Psoas muscle (tissue), 8 donors: Measurements from ENCODE around the gene PUM1. TPM values are rescaled to one million over a fixed set of nuclear protein-coding genes. Genes with fewer than 3 reads are reported as not detected.

ENCODE experiments used
- ATAC-seq, 4 donors: fragments of 200-7000 bp; cut with Tn5 transposase; one replicate each; pipeline ENCODE4 v1.9.1; 2020; ENCODE audit warnings: moderate library complexity in 3 of 4, mild to moderate bottlenecking in 2 of 4
- DNase-seq, 2 donors: peaks; one replicate each; pipeline ENCODE4 v3.0.0-alpha.2; 2020
- H3K27ac ChIP-seq: fragments of 200-600 bp; one replicate; pipeline ENCODE4 v1.8.0; 2022
- H3K27me3 ChIP-seq, 3 donors: fragments of 200-600 bp in 1 of 3; one replicate each; pipeline versions ENCODE4 v1.6.1 to v1.8.0; 2013 to 2022; ENCODE audit warnings: low read length in 2 of 3, mild to moderate bottlenecking in 2 of 3, moderate library complexity in 1 of 3; ENCODE audit not compliant: insufficient read depth in 3 of 3
- H3K36me3 ChIP-seq, 2 donors: fragments of 200-600 bp in 1 of 2; one replicate each; pipeline versions ENCODE4 v1.6.1 to v1.8.0; 2013 to 2022; ENCODE audit warnings: low read depth in 1 of 2, mild to moderate bottlenecking in 1 of 2, moderate library complexity in 1 of 2; ENCODE audit not compliant: insufficient read depth in 1 of 2
- H3K4me1 ChIP-seq: fragments of 200-600 bp; one replicate; pipeline ENCODE4 v1.8.0; 2022
- H3K4me3 ChIP-seq: fragments of 200-600 bp; one replicate; pipeline ENCODE4 v1.8.0; 2022; ENCODE audit warnings: mild to moderate bottlenecking
- H3K9me3 ChIP-seq: fragments of 200-600 bp; one replicate; pipeline ENCODE4 v1.8.0; 2022
- WGBS, 3 donors: extraction: QIAGEN DNeasy Blood & Tissue Kit; methylation state at CpG; one replicate each; pipeline versions ENCODE4 v1.1.6 to v1.1.7; 2013; 5-methylcytosine and 5-hydroxymethylcytosine counted together
- intact Hi-C, 2 donors: fragments of 100-400 bp; cut with DNase I; formaldehyde crosslinking; loops; one replicate each; pipeline versions ENCODE4 v1.11.0 to v1.14.2; 2022
- polyA plus RNA-seq, 3 donors: library from polyadenylated mRNA; stranded (reverse); fragments of 200-250 nt; gene quantifications; one replicate each; pipeline ENCODE4 v1.2.3, GENCODE V29; 2013
- total RNA-seq, 4 donors: library from RNA; stranded (reverse); fragmentation: NEBNext Ultra II Directional in 2 of 4; extraction: Animal tissue kit (Norgen Biotek cat#: 25700) in 2 of 4; gene quantifications; one replicate each; pipeline versions ENCODE4 v1.2.1 to v1.2.4, GENCODE V29; 2021 to 2023
- TF ChIP-seq, protein P1 (sequence below): fragments of 200-600 bp; IDR thresholded peaks from one replicate; pipeline ENCODE4 v1.8.0; 2022; ENCODE audit warnings: antibody characterized with exemption
- donor health status: healthy with polysubstance abuse.
- donor health status: DM: no; HTN: no; CAD: no; lungs with moderate emphysema.
- donor health status: Bipolar disorder and iron deficiency.
- donor health status: healthy.
- donor health status: DM: yes; HTN: yes; CAD: no.
- donor health status: DM: no; HTN: no; CAD: no.
- donor health status: DM: no; HTN: no; CAD: no.
- donor health status: DM: yes; HTN: yes; CAD: no.

Gene PUM1
- total and polyA plus RNA-seq, 7 donors, result 16.8 to 93.4 (median 80.0) TPM

GRCh38 chr1:30883389-30884172, 181.9 kb downstream of the PUM1 start:
- no peak for ATAC-seq
- Histone ChIP-seq H3K9me3 (no peaks in the 10 kb centered on the region), H3K4me1 (peaks cover 3% of the 10 kb centered on the region), H3K36me3 (no peaks in the 10 kb centered on the region), H3K27me3 (peaks cover 0 to 6% (median 0%) of the 10 kb centered on the region in 3 donors), H3K4me3 (no peak overlapping the region), H3K27ac (no peak overlapping the region)
- intact Hi-C loops, result no loop called here
- TF ChIP-seq, protein P1, sequence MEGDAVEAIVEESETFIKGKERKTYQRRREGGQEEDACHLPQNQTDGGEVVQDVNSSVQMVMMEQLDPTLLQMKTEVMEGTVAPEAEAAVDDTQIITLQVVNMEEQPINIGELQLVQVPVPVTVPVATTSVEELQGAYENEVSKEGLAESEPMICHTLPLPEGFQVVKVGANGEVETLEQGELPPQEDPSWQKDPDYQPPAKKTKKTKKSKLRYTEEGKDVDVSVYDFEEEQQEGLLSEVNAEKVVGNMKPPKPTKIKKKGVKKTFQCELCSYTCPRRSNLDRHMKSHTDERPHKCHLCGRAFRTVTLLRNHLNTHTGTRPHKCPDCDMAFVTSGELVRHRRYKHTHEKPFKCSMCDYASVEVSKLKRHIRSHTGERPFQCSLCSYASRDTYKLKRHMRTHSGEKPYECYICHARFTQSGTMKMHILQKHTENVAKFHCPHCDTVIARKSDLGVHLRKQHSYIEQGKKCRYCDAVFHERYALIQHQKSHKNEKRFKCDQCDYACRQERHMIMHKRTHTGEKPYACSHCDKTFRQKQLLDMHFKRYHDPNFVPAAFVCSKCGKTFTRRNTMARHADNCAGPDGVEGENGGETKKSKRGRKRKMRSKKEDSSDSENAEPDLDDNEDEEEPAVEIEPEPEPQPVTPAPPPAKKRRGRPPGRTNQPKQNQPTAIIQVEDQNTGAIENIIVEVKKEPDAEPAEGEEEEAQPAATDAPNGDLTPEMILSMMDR, result no peak
- DNase-seq, result no peak
- WGBS, 3 donors, result 55 to 69% (median 63%) methylated on average over 18 of the region's 18 CpGs

DNA sequence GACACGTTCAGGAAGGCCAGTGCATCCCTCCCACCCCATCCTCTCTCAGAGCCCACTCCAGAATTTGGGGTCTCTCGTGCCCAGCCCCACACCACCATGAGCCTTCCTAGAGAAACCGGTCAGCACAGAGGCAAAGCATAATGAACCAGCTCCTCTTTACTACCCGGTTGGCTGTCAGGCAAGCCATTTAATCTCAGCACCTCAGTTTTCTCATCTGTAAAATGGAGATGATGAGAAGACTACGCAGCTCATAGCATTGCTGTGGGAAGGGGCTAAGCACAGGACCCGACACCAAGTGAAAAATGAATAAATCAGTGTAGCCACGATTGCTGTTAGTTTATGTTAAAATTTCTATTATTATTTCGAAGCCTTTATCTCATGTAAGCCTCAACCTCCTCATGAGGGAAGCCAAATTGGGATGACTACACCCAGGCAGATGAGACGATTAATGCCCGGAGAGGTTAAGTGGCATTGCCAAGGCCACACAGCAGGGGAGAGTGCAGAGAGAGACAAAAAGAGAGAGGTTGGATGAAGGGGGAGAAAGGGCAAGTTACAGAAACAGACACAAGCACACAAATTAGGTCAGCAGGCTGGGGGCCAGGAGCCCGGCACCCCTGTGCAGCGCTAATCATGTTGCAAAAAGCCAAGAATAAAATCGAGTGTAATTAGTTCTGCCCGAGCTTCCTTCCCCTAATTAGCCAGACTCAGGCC, 182.7 kb downstream of the PUM1 start:
- H3K4me1 ChIP-seq, result no peaks in the 10 kb centered on the region
- TF ChIP-seq, protein P1, result no peak
- DNase-seq (no peak), ATAC-seq (no peak)
- intact Hi-C loops, result no loop called here
- peaks cover 0 to 6% (median 0%) of the 10 kb centered on the region in 3 donors for H3K27me3 ChIP-seq
- no peak overlapping the region for H3K4me3 ChIP-seq
- H3K27ac ChIP-seq, result no peak overlapping the region
- 73 to 76% (median 75%) methylated on average over 14 of the region's 14 CpGs for WGBS, 3 donors
- no peaks in the 10 kb centered on the region for H3K9me3 ChIP-seq
- H3K36me3 ChIP-seq, result no peaks in the 10 kb centered on the region

Other genes with a start within 250 kb of the PUM1 start
- 10 to 100 TPM in 2 of 4 donors, 1 to 10 TPM in 2; 6.8 to 11.6 (median 10.1) TPM for gene SDC3, start 157.0 kb downstream of the PUM1 start, total RNA-seq
- gene SDC3, start 157.0 kb downstream of the PUM1 start, polyA plus RNA-seq, result 1 to 10 TPM; 3.3 to 4.8 (median 4.5) TPM
- gene NKAIN1, start 174.2 kb upstream of the PUM1 start, total RNA-seq, result 10 to 100 TPM in 1 of 4 donors, 1 to 10 TPM in 3; 3.7 to 11.9 (median 6.3) TPM
- gene NKAIN1, start 174.2 kb upstream of the PUM1 start, polyA plus RNA-seq, result 1 to 10 TPM; 3.3 to 7.0 (median 3.4) TPM
- gene SNRNP40, start 231.1 kb upstream of the PUM1 start, total RNA-seq, result 10 to 100 TPM; 17.6 to 22.7 (median 20.2) TPM
- 10 to 100 TPM; 13.5 to 19.8 (median 19.4) TPM for gene SNRNP40, start 231.1 kb upstream of the PUM1 start, polyA plus RNA-seq
- gene ZCCHC17, start 231.3 kb upstream of the PUM1 start, total RNA-seq, result 10 to 100 TPM in 3 of 4 donors, 1 to 10 TPM in 1; 9.6 to 16.4 (median 15.1) TPM
- gene ZCCHC17, start 231.3 kb upstream of the PUM1 start, polyA plus RNA-seq, result 10 to 100 TPM; 20.1 to 48.8 (median 31.2) TPM